22Rv1 (cell line): Measurements from ENCODE around the gene ENPP7.

ENCODE experiments used
- CTCF ChIP-seq: fragments of 450-650 bp; IDR thresholded peaks from 2 replicates; pipeline ENCODE4 v1.5.1; 2017; ENCODE audit warnings: mild to moderate bottlenecking
- ZFX ChIP-seq: fragments of 450-650 bp; IDR thresholded peaks from 2 replicates; pipeline ENCODE4 v1.6.1; 2017; ENCODE audit warnings: antibody characterized with exemption, borderline replicate concordance

GRCh38 chr17:79777120-79777893 lies 46.6 kb downstream of the ENPP7 start:
- TF ChIP-seq CTCF, result no peak
- no peak for TF ChIP-seq ZFX
